Thyroid gland (tissue), 4 donors: ENCODE measurements around the gene SFR1. TPM values are rescaled to one million over a fixed set of nuclear protein-coding genes. Genes with fewer than 3 reads are reported as not detected.

Source experiments
- DNase-seq, 2 donors: peaks; one replicate each; pipeline ENCODE4 v3.0.0-alpha.2; 2019
- H3K27ac ChIP-seq, 3 donors: fragments of 200-600 bp; sonication (generic); 1 replicate in 2 of 3; 2 replicates in 1 of 3; pipeline ENCODE4 v1.5.1; 2016 to 2019; ENCODE audit warnings: mild to moderate bottlenecking in 1 of 3, moderate library complexity in 1 of 3
- H3K27me3 ChIP-seq: fragments of 200-600 bp; sonication (generic); one replicate; pipeline ENCODE4 v1.5.1; 2019
- H3K36me3 ChIP-seq, 2 donors: fragments of 200-600 bp; sonication (generic); one replicate each; pipeline ENCODE4 v1.5.1; 2016 to 2019
- H3K4me1 ChIP-seq, 2 donors: fragments of 200-600 bp; sonication (generic); one replicate each; pipeline ENCODE4 v1.5.1; 2017 to 2019
- H3K4me3 ChIP-seq, 3 donors: fragments of 200-600 bp; sonication (generic); replicated peaks in 1 of 3; 1 replicate in 2 of 3; 2 replicates in 1 of 3; pipeline ENCODE4 v1.5.1; 2016; ENCODE audit warnings: mild to moderate bottlenecking in 1 of 3
- H3K9me3 ChIP-seq: fragments of 200-600 bp; sonication (generic); one replicate; pipeline ENCODE4 v1.5.1; 2017
- POLR2A ChIP-seq, 2 donors: fragments of 450-650 bp; IDR thresholded peaks; one replicate each; pipeline ENCODE4 v1.6.1; 2017; ENCODE audit warnings: antibody characterized with exemption in 2 of 2, mild to moderate bottlenecking in 2 of 2, moderate library complexity in 1 of 2
- WGBS, 2 donors: methylation state at CpG; one replicate each; pipeline ENCODE4 v1.1.5; 2017; 5-methylcytosine and 5-hydroxymethylcytosine counted together
- intact Hi-C: fragments of 100-400 bp; cut with DNase I; formaldehyde crosslinking; loops from one replicate; pipeline ENCODE4 v1.15.1; 2023
- total RNA-seq, 4 donors: library from RNA; depleted of rRNA; stranded (reverse); fragments of >200 nt; gene quantifications; one replicate each; pipeline ENCODE4 v1.2.3, GENCODE V29; 2016
- TF ChIP-seq, protein P1 (sequence below), 6 experiments: fragments of 200-600 bp in 3 of 6; fragments of 450-650 bp in 3 of 6; sonication (generic) in 3 of 6; IDR thresholded peaks; one replicate each; pipeline ENCODE4 v1.5.1; 2016 to 2019; ENCODE audit warnings: antibody characterized with exemption in 6 of 6, mild to moderate bottlenecking in 2 of 6, inconsistent platforms in 1 of 6, moderate library complexity in 1 of 6

SFR1 gene
- total RNA-seq, 4 donors from 2014 or later: 4.5 to 12.1 (median 5.1) TPM

DNA sequence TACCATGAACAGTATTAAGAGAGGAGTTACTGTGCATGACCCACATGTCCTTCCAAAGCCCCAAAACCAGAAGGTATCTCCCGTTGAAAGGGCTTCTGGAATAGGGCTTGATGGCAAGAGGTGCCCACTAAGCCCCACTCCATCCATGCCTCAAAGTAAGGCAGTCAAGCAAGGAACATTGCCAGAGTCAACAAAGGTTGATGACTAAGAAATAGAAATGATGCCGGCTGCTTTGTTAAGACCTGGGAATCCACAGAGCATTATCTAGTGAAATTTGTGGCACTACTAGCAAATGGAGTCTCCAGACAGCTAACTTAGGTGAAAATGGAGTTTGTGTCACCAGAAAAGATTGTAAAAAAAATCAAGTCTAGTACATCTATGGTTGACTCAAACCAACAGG, 6.2 kb downstream of the SFR1 start:
- intact Hi-C loops: loop anchor here (5.0 kb wide), 1 partner anchor 81 kb away; no protein-coding TSS in a partner anchor
- H3K36me3 ChIP-seq: no peaks in the 10 kb centered on the region
- WGBS, 2 donors: 83 to 91% methylated on average over 2 of the region's 2 CpGs

GRCh38 chr10:104130041-104130440, 8.1 kb downstream of the SFR1 start:
- no peak overlapping the region for H3K27ac ChIP-seq
- TF ChIP-seq POLR2A (IDR thresholded peaks at IDR 0.05): no peak
- TF ChIP-seq, protein P1, sequence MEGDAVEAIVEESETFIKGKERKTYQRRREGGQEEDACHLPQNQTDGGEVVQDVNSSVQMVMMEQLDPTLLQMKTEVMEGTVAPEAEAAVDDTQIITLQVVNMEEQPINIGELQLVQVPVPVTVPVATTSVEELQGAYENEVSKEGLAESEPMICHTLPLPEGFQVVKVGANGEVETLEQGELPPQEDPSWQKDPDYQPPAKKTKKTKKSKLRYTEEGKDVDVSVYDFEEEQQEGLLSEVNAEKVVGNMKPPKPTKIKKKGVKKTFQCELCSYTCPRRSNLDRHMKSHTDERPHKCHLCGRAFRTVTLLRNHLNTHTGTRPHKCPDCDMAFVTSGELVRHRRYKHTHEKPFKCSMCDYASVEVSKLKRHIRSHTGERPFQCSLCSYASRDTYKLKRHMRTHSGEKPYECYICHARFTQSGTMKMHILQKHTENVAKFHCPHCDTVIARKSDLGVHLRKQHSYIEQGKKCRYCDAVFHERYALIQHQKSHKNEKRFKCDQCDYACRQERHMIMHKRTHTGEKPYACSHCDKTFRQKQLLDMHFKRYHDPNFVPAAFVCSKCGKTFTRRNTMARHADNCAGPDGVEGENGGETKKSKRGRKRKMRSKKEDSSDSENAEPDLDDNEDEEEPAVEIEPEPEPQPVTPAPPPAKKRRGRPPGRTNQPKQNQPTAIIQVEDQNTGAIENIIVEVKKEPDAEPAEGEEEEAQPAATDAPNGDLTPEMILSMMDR (IDR thresholded peaks at IDR 0.05): no peak

More for the DNA sequence above, 6.2 kb downstream of the SFR1 start:
- Histone ChIP-seq H3K4me1 (peaks cover 5 to 12% of the 10 kb centered on the region in 2 donors), H3K27ac (no peak overlapping the region), H3K27me3 (no peaks in the 10 kb centered on the region), H3K4me3 (no peak overlapping the region), H3K9me3 (no peaks in the 10 kb centered on the region)
- no peak for DNase-seq
- TF ChIP-seq, protein P1 (IDR thresholded peaks at IDR 0.05): no peak

DNA sequence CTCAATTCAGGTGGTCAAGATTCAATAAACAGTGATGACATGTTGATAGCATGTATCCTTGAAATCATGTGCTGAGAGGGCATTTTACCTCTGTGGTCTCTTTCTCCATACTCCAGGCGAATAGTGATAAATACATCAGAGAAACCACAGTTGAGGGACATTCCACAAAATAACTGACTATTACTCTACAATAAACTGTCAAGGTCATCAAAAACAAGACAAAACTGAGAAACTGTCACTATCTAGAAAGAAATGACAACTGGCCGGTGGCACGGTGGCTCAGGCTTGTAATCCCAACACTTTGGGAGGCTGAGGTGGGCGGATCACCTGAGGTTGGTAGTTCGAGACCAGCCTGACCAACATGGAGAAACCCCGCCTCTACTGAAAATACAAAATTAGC, 16.2 kb downstream of the SFR1 start:
- TF ChIP-seq, protein P1 (IDR thresholded peaks at IDR 0.05): no peak
- TF ChIP-seq POLR2A (IDR thresholded peaks at IDR 0.05): no peak

More at GRCh38 chr10:104130041-104130440, 8.1 kb downstream of the SFR1 start:
- DNase-seq: no peak
- intact Hi-C loops: no loop called here
- no peaks in the 10 kb centered on the region for H3K36me3 ChIP-seq
- no peak overlapping the region for H3K4me3 ChIP-seq
- H3K9me3 ChIP-seq: no peaks in the 10 kb centered on the region
- peaks cover 5 to 12% of the 10 kb centered on the region in 2 donors for H3K4me1 ChIP-seq
- H3K27me3 ChIP-seq: no peaks in the 10 kb centered on the region
- WGBS, 2 donors: 75 to 78% methylated on average over 3 of the region's 3 CpGs

DNA sequence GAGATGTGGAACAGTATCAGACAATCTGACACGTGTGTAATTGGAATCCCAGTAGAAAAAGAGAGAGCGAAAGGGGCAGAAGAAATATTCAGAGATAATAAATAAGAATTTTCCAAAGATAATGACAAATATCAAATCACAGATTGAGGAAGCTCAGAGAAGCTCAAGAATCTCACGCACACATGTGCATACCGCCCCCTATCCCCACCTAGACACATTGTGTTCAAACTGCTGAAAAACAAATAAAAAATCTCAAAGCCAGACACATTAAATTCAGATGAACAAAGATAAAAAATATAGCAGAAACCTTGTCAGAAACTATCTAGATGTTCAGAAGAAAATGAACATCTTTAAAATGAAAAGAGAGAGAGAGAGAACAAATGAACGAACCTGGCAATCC, 17.2 kb downstream of the SFR1 start:
- Histone ChIP-seq H3K4me3 (no peak overlapping the region), H3K27me3 (no peaks in the 10 kb centered on the region), H3K27ac (no peak overlapping the region), H3K36me3 (no peaks in the 10 kb centered on the region), H3K4me1 (no peaks in the 10 kb centered on the region), H3K9me3 (no peaks in the 10 kb centered on the region)
- no peak for DNase-seq
- TF ChIP-seq, protein P1 (IDR thresholded peaks at IDR 0.05): no peak
- no peak for TF ChIP-seq POLR2A (IDR thresholded peaks at IDR 0.05)
- 82 to 84% methylated on average over 5 of the region's 5 CpGs for WGBS, 2 donors
- intact Hi-C loops: no loop called here

More for the DNA sequence above, 16.2 kb downstream of the SFR1 start:
- intact Hi-C loops: no loop called here
- Histone ChIP-seq H3K9me3 (no peaks in the 10 kb centered on the region), H3K4me1 (no peaks in the 10 kb centered on the region), H3K27me3 (no peaks in the 10 kb centered on the region), H3K36me3 (no peaks in the 10 kb centered on the region), H3K4me3 (no peak overlapping the region), H3K27ac (no peak overlapping the region)
- 95 to 97% methylated on average over 6 of the region's 6 CpGs for WGBS, 2 donors
- no peak for DNase-seq

DNA sequence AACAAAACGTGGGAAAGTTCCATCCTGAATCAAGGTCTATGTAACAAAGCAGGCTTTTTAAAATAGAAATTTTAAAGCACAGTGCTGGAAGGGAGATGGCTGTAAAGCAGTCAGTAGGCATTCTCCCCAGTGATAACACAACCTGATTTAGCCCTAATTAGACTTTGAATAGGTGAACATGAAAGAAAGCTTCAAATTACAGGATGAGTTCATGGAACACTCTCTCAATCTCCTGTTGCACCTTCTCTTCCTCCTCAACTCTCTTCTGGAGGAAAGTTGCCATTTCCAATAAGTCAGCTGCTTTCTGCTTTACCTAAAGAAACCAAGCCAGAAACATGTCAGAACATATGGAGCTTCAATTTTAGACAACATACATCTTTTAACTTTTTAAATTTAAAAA, 20.1 kb downstream of the SFR1 start:
- intact Hi-C loops: no loop called here
- Histone ChIP-seq H3K9me3 (no peaks in the 10 kb centered on the region), H3K36me3 (no peaks in the 10 kb centered on the region), H3K4me3 (no peak overlapping the region), H3K27ac (no peak overlapping the region), H3K4me1 (peaks cover 0 to 2% of the 10 kb centered on the region in 2 donors), H3K27me3 (no peaks in the 10 kb centered on the region)
- DNase-seq: no peak
- TF ChIP-seq, protein P1 (IDR thresholded peaks at IDR 0.05): no peak
- TF ChIP-seq POLR2A (IDR thresholded peaks at IDR 0.05): no peak
- 40 to 51% methylated on average over 1 of the region's 1 CpG for WGBS, 2 donors
